HG03469 (cell line): ENCODE measurements around the gene PKD2.
"Not testable (repeated sequence)": the region's sequence is repeated elsewhere in the genome, so short reads cannot be mapped to it uniquely, and the experiment has no call there.

Experiments
- ATAC-seq: cut with Tn5 transposase; IDR thresholded peaks from one replicate; pipeline ENCODE4 v1.9.1; 2021; ENCODE audit warnings: mild to moderate bottlenecking, moderate library complexity, moderate number of reproducible peaks; ENCODE audit not compliant: unreplicated experiment

The PKD2 gene

DNA sequence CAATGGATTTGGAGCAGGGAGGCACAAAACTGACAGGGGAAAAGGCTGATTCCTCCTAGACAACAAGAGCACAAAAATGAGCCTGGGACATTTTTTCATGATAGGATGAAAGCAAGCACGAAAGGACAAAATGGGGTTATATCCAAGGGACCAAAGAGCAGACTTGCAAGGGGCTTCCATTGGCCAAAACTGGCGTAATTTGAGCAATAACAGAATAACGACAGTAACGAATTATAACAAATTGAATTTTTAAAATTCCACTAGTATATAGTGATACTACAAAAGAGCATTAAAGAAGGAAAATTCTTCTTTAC, 21.6 kb upstream of the PKD2 start:
- ATAC-seq = no peak

DNA sequence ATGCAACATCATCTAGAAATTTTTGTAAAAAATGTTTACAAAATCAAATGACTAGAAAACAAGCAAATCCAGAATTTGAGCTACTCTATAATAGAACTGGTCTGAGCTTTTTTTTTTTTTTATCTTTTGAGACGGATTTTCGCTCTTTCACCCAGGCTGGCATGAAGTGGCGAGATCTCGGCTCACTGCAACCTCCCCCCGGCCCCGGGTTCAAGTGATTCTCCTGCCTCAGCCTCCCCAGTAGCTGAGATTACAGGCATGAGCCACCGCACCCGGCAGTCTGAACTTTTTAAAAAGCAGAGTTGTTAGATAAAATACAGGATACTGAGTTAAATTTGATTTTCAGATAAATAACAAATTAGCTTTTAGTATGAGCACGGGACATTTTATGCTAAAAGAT, 20.9 kb upstream of the PKD2 start:
- ATAC-seq = no peak

DNA sequence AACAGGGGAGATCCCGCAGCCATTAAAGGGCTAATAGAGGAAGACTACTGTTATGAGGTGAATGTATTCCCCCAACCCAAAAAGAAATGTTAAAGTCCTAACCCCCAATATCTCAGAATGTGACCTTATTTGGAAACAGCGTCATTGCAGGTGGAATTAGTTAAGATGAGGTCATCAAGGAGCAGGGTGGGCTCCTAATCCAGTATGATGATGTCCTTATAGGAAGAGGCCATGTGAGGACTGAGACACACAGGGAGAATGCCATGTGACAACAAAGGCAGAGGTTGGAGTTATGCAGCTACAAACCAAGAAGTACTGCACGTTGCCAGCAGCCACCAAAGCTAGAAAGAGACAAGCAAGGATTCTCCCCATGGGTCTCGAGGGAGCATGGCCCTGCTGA, 17.7 kb upstream of the PKD2 start:
- ATAC-seq = no peak

DNA sequence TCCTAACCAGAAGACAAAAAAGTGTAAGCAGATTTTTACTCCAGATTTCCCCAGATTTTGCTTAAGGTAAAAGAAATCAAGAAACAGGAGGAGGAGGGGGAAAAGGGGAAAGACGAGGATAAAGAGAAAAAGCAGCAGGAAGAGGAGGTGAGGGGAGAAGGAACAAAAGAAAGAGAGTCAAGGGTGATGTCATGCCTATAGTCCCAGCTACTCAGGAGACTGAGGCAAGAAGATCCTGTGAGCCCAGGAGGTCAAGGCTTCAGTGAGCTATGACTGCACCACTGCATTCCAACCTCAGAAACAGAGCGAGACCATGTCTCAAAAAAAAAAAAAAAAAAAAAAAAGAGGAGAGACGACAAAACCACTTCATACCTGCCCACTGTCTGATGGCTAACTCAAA, 12.0 kb upstream of the PKD2 start:
- ATAC-seq = no peak

DNA sequence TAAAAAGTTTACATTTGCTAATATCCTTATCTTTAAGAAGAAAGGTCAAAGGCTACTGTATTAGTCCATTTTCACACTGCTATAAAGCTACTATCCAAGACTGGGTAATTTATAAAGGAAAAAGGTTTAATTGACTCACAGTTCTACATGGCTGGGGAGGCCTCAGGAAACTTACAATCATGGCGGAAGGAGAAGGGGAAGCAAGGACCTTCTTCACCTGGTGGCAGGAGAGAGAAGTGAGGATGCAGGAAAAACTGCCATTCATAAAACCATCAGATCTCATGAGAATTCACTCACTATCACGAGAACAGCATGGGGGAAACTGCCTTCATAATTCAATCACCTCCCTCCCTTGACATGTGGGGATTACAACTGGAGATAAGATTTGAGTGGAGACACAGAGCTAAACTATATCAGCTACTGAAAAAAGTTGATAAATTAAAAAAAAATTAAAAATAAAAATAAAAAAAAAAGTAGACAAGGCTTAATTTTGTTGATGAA, 8.2 kb upstream of the PKD2 start:
- not testable (repeated sequence) for ATAC-seq

DNA sequence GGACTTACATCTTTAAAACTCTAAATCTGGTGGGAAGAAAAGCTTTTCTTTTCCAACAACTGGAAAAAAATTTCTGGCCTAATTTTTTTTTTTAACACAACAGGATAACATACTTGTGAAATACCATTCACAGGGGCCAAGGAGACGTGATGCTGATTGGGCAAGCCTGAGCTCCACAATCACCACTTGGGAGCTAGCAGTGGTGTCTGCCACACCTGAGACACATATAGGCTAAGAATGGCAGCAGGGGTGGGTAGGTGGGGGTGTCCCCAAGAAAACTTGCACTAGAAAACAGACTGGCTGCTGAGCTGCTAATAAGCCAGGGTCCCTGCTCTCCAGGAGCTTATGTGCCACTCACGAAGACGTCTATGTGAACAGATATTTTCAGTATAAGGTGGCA, 5.6 kb upstream of the PKD2 start:
- ATAC-seq = no peak

DNA sequence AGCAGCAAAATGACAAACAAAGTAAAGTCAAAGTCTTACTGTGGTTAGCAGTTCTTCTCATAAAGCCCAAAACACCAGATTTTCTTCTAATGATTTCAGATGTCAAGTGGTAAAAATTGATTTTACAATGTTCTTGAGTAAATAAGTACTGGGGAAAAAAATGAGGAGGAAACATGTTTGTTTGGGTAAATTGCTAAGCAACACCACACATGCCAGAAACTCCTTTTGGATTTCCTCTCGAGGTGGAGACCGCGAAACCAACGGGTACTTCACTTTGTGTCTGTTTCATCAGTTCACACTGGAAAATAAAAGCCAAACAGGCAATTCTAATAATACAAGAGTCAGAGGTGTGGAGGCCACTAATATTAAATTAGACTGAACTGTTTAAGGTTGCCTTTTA, 4.6 kb upstream of the PKD2 start:
- ATAC-seq = no peak

DNA sequence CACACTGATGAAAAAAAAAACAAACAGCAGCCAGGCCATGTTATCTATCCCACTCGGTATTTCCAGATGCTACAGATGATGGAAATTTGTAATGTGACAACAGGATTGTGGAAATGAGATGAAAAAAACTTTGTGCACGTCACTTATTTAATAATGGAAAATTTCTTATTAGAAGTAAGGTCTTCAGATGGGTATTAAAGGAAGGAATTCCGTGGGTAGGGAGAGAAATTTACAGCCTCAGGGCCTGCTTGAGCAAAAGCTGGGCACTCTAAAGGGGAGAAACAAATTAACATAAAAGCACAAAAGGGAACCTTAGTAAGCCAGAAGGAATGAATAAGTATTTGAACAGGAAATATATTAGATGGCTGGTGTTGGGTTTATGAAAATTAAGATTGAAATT, 4.2 kb upstream of the PKD2 start:
- no peak for ATAC-seq

DNA sequence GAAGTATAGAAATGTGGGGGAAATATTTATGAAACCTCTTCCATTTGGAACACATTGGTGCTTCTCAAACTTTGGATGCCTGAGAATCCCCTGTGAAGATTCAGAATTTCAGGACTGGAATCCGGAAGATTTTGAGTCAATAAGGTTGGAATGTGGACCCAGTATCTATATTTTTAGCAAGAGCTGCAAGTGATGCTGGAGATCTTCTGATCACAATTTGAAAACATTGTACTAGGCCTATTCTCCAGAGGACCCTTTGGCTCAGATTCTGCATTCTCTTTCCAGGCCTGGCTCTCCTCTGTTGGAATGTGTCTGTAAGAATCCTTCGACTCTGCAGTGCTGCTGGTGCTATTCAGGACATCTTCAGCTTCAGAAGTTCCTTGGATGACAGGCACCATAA, 2.4 kb upstream of the PKD2 start:
- no peak for ATAC-seq

DNA sequence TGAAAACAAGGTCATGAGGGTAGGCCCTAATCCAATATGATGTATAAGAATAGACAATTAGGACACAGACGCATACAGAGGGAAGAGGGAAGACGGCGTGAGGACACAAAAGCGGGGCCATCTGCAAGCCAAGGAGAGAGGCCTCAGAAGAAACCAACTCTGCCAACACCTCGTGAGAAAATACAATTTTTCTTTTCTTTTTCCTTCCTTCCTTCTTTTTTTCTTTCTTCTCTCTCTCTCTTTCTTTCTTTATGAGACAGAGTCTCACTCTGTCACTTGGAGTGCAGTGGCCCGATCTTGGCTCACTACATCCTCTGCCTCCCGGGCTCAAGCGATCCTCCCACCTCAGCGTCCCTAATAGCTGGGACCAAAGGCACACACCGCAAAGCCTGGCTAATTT, 1.5 kb upstream of the PKD2 start:
- ATAC-seq = no peak

DNA sequence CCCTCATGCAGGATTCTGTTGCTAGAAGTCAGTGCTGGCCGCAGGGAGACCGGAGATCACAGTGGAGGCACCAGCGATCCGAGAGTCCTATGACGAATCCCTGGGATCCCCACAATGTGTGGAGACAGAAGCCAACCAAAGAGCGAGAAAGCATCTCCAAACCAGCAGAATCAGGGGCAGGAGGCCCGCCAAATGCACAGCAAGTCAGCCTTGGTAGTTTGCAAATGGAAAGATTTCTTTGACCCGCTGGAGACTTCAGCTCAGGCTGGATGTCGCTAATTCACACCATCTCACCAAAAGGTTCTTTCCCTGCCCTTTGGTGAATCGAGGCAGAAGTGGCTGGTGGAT, 505 bp upstream of the PKD2 start:
- ATAC-seq = no peak

DNA sequence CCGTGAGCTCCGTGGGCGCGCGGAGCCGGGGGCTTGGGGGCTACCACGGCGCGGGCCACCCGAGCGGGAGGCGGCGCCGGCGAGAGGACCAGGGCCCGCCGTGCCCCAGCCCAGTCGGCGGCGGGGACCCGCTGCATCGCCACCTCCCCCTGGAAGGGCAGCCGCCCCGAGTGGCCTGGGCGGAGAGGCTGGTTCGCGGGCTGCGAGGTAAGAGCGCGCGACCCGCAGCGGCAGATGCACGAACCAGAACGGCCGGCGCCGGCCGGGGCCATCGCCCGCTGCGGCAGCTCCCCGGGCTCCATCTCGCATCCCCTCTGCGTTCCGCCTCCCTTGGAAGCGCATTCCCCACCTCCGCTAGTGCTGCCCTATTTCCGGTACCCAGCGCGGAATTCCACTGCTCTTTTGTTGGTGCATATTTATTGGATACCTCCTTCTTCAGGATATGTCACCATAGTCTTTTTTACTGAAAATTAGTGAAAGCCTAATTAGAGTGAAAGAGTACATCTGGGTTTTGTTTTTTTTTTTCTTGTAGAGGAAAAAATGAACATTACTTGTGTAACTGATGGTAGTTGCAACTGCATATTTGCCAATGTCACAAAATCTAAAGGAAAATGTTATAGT, 797 bp downstream of the PKD2 start:
- peak; percentile 17 for ATAC-seq

DNA sequence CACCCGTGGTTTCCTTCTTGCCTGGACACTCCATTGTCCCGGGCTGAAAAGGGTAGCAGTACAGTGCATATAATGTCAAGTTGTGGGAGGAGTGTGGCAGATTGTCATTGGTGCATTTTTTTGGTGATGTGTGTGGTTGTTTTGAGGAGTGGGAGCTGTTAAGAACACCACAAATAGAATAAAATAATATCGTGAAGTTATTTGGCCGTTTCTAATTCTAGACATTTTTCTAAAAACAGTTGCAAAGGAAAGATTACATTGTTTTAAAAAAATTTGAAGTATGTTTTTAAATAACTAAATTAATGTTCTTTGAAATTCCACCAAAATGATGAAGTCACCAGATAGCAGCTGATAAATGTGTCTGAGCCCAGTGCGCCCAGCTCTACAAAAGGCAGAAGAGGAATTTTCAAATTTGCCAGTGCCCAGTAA, 1.3 kb downstream of the PKD2 start:
- no peak for ATAC-seq

DNA sequence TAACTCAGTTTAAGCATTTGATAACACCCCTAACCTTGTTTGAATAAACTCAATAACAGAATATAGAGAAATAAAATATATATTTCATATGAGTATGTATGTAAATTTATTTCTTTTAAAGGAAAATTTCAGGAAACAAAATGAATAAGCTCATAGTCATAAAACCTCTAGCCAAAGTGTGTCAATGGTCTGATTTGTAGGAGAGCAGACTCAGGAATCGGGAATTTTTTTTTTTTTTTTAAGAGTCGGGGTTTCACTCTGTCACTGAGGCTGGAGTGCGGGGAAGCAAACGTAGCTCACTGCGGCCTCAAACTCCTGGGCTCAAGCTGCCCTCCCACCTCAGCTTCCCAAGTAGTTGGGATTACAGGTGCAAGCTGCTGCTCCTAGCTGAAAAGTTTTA, 2.4 kb downstream of the PKD2 start:
- no peak for ATAC-seq

DNA sequence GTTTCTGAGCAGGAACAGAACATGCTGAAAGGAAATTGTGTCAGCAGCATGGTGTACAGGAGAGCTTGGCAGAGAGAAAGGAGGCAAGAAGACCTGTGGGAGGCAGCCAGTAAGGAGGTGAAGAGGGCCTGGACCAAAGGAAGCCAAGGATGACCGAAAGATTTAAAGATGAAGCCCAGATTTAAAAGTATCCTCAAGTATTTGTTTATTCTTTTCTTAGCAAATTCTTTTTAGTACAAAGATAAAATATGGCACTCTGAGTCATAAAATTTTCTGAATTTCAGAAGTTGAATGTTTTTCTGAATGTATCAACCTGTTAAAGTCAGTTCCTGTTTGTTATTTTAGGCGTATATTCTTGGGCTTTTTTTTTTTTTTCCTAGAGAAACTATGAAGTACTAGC, 3.5 kb downstream of the PKD2 start:
- no peak for ATAC-seq

DNA sequence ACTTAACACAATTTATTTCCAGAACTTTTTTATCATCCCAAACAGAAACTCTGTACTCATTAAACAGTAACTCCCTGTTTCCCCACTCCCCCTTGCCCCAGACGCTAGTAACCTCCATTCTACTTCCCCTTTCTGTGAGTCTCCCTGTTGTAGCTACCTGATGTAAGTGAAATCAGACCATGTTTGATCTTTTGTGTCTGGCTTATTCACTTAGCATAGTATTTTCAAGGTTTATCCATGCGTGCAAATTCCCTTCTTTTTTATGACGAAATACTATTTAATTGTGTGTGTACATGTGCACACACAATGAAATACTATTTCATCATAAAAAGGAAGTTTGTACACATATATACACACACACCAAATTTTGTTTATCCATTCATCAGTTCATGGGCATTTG, 5.2 kb downstream of the PKD2 start:
- ATAC-seq = peak; percentile 51

DNA sequence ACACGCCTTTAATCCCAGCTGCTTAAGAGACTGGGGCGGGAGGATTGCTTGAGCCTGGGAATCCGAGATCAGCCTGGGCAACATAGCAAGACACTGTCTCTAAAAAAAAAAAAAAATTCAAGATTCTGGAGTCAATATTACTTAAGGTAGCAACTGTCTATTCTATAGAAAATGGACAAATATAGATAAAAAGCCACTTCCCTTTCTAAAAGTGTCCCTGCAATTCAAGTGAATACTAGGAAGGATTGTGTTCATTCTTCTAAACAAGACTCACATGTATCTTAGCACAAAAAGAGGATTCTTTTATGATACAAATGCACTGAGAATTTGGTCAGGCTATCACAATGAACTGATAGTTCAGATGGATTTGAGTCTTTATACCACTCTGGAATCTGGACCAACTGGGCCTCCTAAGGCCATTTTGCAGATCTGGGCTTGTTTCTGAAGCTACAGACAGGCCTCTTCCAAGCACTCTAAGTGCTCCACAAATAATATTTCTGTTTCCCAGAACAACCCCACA, 7.0 kb downstream of the PKD2 start:
- ATAC-seq = no peak

DNA sequence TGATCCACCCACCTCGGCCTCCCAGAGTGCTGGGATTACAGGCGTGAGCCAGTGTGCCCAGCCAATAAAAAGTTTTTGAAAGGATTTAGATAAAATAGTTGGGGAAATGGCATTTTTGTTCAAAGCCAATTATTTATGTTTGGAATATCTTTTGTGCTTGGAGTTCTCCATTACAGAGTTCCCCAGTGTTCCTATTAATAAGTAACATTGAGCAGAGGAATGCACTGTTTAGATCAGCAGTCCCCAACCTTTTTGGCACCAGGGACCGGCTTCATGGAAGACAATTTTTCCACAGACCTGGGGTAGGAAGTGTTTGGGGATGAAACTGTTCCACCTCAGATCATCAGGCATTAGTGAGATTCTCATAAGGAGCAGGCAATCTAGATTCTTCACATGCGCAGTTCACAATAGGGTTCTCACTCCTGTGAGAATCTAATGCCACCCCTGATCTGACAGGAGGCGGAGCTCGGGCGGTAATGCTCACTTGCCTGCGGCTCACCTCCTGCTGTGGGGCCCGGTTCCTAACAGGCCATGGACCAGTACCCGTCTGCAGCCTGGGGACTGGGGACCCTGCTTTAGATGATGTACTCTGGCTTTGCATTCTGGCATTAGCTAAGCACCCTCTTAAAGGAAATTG, 8.3 kb downstream of the PKD2 start:
- no peak for ATAC-seq

DNA sequence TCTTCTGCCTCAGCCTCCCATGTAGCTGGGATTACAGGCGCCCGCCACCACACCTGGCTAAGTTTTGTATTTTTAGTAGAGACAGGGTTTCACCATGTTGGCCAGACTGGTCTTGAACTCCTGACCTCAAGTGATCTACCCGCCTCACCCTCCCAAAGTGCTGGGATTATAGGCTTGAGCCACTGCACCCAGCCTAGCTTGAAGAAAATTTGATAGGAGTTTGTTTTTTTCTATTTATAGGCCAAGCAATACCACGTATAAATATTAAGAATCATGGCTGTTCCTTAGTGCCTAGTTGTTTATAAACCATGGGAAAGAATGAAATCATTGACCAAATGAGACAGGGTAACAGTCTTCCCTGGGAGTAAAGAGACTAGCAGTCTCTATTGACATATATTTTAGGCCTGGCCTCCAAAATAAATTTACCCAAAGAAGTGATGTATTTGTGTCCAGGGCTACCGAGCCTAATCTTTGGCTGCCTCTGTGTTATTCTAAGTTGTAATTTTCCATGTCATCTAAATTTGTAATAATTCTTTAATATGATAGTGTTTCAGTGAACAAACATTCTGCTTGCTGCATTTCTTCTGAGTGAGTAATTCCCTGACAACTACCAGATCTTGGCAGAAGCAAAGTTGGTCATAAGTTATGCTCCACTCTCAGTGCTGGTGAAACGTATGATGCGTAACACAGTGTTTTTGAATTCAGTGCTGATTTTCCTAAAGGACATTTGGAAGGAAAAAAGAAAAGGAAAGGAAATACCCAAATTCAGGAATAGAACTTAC, 10.3 kb downstream of the PKD2 start:
- ATAC-seq = no peak

DNA sequence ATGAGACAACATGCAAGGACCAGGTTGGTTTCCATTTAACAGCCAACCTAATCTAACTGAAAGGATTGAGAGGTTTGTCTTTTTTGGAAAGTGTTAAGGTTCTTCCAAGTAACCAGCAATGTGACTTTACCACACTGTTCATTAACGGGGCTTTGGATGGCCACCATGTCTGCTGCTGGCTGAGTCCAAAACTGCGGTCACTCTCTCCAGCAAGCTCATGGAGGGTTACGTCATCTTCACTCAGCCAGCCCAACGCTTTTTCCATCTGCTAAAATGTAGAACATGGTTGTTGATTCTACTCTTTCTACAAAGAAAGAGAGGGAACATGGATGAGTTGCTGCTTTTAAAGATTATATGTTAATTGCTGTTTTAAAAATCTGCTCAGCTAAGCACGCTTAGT, 11.0 kb downstream of the PKD2 start:
- no peak for ATAC-seq

DNA sequence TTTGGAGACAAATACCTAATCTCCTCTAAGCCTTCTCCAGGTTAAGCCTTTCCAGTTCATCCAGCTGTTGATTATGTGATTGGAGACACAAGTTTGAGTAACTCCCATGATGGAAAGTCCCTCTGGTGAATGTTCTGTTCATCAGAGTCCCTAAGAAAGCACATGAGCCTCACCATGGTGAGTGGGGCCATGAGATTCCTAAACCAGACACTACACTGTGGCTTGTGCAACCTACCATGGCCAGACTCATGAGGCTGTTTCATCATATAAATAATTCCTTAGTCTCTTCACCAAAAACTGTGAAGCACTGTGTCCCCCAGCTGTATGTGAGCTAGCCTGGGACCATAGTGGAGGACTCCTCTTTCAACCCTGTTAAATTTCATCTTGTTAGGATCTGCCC, 14.4 kb downstream of the PKD2 start:
- ATAC-seq = no peak

DNA sequence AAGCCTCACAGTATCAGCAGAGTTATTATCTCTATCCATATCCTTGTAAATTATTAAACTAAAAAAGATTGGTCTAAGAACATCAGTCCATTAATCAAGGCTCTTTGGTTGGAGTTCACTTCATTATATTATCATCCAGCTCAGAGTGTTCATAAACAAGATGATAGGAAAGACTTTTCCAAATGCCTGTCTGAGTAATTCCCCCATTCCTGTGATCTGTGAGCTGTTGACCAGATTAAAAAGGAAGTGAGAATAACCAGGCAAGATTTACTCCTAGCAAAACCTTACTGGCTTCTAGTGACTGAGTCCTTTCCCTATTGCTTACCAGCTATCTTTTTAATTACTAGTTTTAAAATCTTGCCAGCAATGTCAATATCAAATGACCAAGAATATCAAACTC, 14.9 kb downstream of the PKD2 start:
- ATAC-seq = no peak
